ENCODE results near the gene SLC2A13.

The SLC2A13 gene

GRCh38 chr12:39723831-39724230 lies 382.1 kb downstream of the SLC2A13 start:
- no peak for DNase-seq

GRCh38 chr12:39722504-39722903 lies 383.4 kb downstream of the SLC2A13 start:
- no peak for DNase-seq

- no peak for DNase-seq
Observed at GRCh38 chr12:39713552-39713951, 392.3 kb downstream of the SLC2A13 start.

- no peak for DNase-seq
Observed at GRCh38 chr12:39712334-39712733, 393.5 kb downstream of the SLC2A13 start.

Measured in KG1 (cell line).